HUES6 (cell line): ENCODE measurements around the gene ADAMTS14.

Experiments used
- H3K27ac ChIP-seq: 2 replicates; pipeline ENCODE4 v1.7.0; 2013; ENCODE audit warnings: low read depth, mild to moderate bottlenecking, low read length, inconsistent platforms
- H3K27me3 ChIP-seq: 2 replicates; pipeline ENCODE4 v1.6.1; 2013; ENCODE audit warnings: low read length; ENCODE audit not compliant: control insufficient read depth, insufficient read depth
- H3K36me3 ChIP-seq: 2 replicates; pipeline ENCODE4 v1.6.1; 2013; ENCODE audit warnings: low read length; ENCODE audit not compliant: control insufficient read depth, insufficient read depth
- H3K4me1 ChIP-seq: 2 replicates; pipeline ENCODE4 v1.6.1; 2013; ENCODE audit warnings: low read length; ENCODE audit not compliant: control insufficient read depth, insufficient read depth
- H3K4me3 ChIP-seq: 2 replicates; pipeline ENCODE4 v1.5.1; 2013; ENCODE audit warnings: low read depth, low read length
- H3K9ac ChIP-seq: one replicate; pipeline ENCODE4 v1.6.1; 2013; ENCODE audit warnings: mild to moderate bottlenecking, low read length
- H3K9me3 ChIP-seq: 2 replicates; pipeline ENCODE4 v1.6.1; 2013; ENCODE audit warnings: low read depth, low read length; ENCODE audit not compliant: control insufficient read depth, insufficient read depth

The ADAMTS14 gene

GRCh38 chr10:70695241-70696030, 23.1 kb downstream of the ADAMTS14 start:
- H3K27me3 ChIP-seq = no peaks in the 10 kb centered on the region
- H3K36me3 ChIP-seq = peaks cover 5% of the 10 kb centered on the region; the same call in 1 of the 2 replicates
- H3K4me3 ChIP-seq = no peak overlapping the region
- peaks cover 7% of the 10 kb centered on the region; the same call in 1 of the 2 replicates for H3K9me3 ChIP-seq
- peaks cover 11% of the 10 kb centered on the region; the same call in 1 of the 2 replicates for H3K4me1 ChIP-seq
- no peak overlapping the region for H3K9ac ChIP-seq
- no peak overlapping the region for H3K27ac ChIP-seq

GRCh38 chr10:70698211-70698610, 25.9 kb downstream of the ADAMTS14 start:
- Histone ChIP-seq H3K9ac (no peak overlapping the region), H3K4me1 (peaks cover 11% of the 10 kb centered on the region; the same call in 1 of the 2 replicates), H3K4me3 (no peak overlapping the region), H3K9me3 (no peaks in the 10 kb centered on the region), H3K36me3 (peaks cover 3% of the 10 kb centered on the region; the same call in 1 of the 2 replicates), H3K27ac (no peak overlapping the region), H3K27me3 (no peaks in the 10 kb centered on the region)

DNA sequence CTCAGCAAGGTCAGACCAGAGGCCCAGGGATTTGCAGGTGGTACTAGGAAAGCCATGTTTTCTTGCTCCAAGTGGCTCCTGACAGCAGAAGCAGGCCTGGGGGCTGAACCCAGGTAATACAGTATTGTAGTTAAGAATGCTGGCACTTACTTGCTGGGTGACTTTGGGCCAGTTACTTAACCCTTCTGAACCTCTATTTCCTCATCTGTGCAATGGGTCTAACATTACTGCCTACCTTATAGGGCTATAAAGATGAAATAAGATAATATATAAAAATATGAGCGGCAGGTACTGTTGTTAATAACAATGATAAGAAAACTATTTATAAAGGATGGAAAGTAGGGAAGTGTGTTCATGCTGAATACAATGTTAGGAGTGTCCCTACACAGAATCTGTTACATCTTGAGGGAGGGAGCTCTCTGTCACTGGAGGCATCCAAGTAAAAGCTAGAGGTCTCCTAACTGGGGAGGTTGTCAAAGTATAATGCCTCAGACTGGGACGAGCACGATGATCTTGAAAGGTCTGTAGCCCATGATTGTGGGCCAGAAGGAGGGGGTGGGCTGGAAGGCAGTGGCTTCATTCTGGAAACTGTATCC, 26.9 kb downstream of the ADAMTS14 start:
- H3K36me3 ChIP-seq = peaks cover 4% of the 10 kb centered on the region; the same call in 1 of the 2 replicates
- no peak overlapping the region for H3K4me3 ChIP-seq
- peaks cover 11% of the 10 kb centered on the region; the same call in 1 of the 2 replicates for H3K4me1 ChIP-seq
- H3K9me3 ChIP-seq = no peaks in the 10 kb centered on the region
- no peak overlapping the region for H3K9ac ChIP-seq
- H3K27me3 ChIP-seq = no peaks in the 10 kb centered on the region
- no peak overlapping the region for H3K27ac ChIP-seq

DNA sequence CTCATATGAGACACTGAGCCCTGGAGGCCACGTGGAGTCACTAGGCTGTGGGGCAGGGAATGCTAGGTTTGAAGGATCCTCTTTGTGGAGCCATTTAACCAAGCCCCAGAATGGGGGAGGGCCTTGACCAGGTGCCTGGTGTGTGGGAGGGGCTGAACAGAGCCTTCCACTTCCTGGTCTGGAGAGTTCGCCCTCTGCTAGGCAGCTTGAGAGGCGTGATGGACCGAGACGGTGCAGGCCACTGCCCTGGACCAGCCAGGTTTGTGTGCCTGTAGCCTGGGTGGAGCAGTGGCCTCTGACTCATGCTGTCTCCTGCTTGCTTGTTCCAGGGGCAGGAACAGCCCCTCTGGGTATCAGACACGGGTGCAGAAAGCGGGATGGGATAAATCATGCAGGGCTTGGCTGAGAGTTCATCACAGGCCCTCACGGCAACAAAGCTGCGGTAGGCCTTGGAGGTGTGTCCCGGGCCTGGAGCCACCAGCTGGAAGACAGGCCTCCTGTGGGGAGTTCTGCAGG, 27.4 kb downstream of the ADAMTS14 start:
- no peaks in the 10 kb centered on the region for H3K9me3 ChIP-seq
- no peak overlapping the region for H3K27ac ChIP-seq
- no peak overlapping the region for H3K4me3 ChIP-seq
- H3K36me3 ChIP-seq = peaks cover 10% of the 10 kb centered on the region; the same call in 1 of the 2 replicates
- H3K4me1 ChIP-seq = peaks cover 11% of the 10 kb centered on the region; the same call in 1 of the 2 replicates
- H3K27me3 ChIP-seq = no peaks in the 10 kb centered on the region
- no peak overlapping the region for H3K9ac ChIP-seq

DNA sequence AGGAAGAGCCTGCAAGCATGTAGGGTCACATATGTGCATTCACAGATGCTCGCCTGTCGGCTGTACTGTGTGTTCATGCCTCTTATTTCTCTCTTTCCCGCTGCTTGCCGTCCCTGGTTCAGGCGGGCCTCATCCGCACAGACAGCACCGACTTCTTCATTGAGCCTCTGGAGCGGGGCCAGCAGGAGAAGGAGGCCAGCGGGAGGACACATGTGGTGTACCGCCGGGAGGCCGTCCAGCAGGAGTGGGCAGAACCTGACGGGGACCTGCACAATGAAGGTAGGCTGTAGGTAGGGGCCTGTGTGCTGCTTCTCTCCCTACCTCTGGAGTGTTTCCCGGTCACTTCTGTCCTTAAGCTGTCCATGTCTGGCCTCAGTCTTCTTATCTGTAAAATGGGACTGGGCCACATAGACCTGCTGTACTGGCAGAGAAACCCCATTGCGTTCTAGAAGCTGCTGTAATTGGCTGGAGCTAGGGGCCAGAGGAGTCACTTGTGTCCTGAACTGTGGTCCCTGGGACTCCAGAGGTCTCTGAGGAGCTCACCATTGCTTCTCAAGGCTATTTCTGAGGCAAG, 30.0 kb downstream of the ADAMTS14 start:
- no peak overlapping the region for H3K27ac ChIP-seq
- H3K9me3 ChIP-seq = no peaks in the 10 kb centered on the region
- no peak overlapping the region for H3K9ac ChIP-seq
- no peak overlapping the region for H3K4me3 ChIP-seq
- no peaks in the 10 kb centered on the region for H3K27me3 ChIP-seq
- peaks cover 11% of the 10 kb centered on the region; the same call in 1 of the 2 replicates for H3K4me1 ChIP-seq
- H3K36me3 ChIP-seq = peaks cover 11% of the 10 kb centered on the region; the same call in 1 of the 2 replicates

- Histone ChIP-seq H3K9ac (no peak overlapping the region), H3K27ac (no peak overlapping the region), H3K4me1 (peaks cover 11% of the 10 kb centered on the region; the same call in 1 of the 2 replicates), H3K9me3 (no peaks in the 10 kb centered on the region), H3K36me3 (peaks cover 8% of the 10 kb centered on the region; the same call in 1 of the 2 replicates), H3K27me3 (no peaks in the 10 kb centered on the region), H3K4me3 (no peak overlapping the region)
These were observed 31.9 kb downstream of the ADAMTS14 start for GRCh38 chr10:70704211-70704610.

- Histone ChIP-seq H3K9ac (no peak overlapping the region), H3K27me3 (no peaks in the 10 kb centered on the region), H3K4me1 (peaks cover under 1% of the 10 kb centered on the region; the same call in 1 of the 2 replicates), H3K9me3 (no peaks in the 10 kb centered on the region), H3K4me3 (no peak overlapping the region), H3K27ac (no peak overlapping the region), H3K36me3 (peaks cover 8% of the 10 kb centered on the region; the same call in 1 of the 2 replicates)
These were observed 33.0 kb downstream of the ADAMTS14 start for GRCh38 chr10:70705121-70705861.

DNA sequence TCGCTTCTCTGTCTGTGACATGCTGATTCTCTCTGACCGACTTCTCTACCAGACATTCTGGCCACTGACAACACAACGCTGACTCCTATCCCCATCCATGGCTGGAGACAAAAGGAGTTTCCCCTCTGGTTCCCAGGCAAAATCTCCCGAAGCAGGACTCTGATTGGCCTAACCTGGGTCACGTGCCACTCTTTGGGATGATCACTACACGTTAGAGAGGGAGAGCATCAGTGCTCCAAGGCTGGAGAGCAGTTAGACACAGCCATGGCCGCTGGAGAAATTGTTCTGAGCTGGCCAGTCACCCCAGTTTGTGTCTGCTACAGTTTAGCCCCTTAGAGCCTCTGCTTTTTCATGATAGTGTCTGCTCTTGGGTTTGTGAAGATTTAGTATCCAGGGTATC, 38.9 kb downstream of the ADAMTS14 start:
- Histone ChIP-seq H3K4me1 (peaks cover 11% of the 10 kb centered on the region), H3K27me3 (no peaks in the 10 kb centered on the region), H3K27ac (no peak overlapping the region), H3K9ac (no peak overlapping the region), H3K4me3 (no peak overlapping the region), H3K9me3 (no peaks in the 10 kb centered on the region), H3K36me3 (no peaks in the 10 kb centered on the region)

- Histone ChIP-seq H3K9me3 (no peaks in the 10 kb centered on the region), H3K27me3 (no peaks in the 10 kb centered on the region), H3K27ac (no peak overlapping the region), H3K9ac (no peak overlapping the region), H3K4me3 (no peak overlapping the region), H3K4me1 (peaks cover 18% of the 10 kb centered on the region), H3K36me3 (no peaks in the 10 kb centered on the region)
These were observed 39.6 kb downstream of the ADAMTS14 start for GRCh38 chr10:70711911-70712310.

GRCh38 chr10:70714245-70714644, 41.9 kb downstream of the ADAMTS14 start:
- no peak overlapping the region for H3K27ac ChIP-seq
- H3K4me1 ChIP-seq = peaks cover 19% of the 10 kb centered on the region
- H3K9ac ChIP-seq = no peak overlapping the region
- no peaks in the 10 kb centered on the region for H3K36me3 ChIP-seq
- H3K9me3 ChIP-seq = no peaks in the 10 kb centered on the region
- H3K27me3 ChIP-seq = no peaks in the 10 kb centered on the region
- no peak overlapping the region for H3K4me3 ChIP-seq
